Hematopoietic multipotent progenitor cell treated with erythropoietin and hydrocortisone succinate and interleukin-3 and kit ligand, for 6 days (in vitro differentiated cells): ENCODE measurements around the gene PARD6A.

Experiments
- DNase-seq: peaks from one replicate; pipeline ENCODE4 v3.0.0-alpha.2; 2015

Gene PARD6A, protein sequence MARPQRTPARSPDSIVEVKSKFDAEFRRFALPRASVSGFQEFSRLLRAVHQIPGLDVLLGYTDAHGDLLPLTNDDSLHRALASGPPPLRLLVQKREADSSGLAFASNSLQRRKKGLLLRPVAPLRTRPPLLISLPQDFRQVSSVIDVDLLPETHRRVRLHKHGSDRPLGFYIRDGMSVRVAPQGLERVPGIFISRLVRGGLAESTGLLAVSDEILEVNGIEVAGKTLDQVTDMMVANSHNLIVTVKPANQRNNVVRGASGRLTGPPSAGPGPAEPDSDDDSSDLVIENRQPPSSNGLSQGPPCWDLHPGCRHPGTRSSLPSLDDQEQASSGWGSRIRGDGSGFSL

DNA sequence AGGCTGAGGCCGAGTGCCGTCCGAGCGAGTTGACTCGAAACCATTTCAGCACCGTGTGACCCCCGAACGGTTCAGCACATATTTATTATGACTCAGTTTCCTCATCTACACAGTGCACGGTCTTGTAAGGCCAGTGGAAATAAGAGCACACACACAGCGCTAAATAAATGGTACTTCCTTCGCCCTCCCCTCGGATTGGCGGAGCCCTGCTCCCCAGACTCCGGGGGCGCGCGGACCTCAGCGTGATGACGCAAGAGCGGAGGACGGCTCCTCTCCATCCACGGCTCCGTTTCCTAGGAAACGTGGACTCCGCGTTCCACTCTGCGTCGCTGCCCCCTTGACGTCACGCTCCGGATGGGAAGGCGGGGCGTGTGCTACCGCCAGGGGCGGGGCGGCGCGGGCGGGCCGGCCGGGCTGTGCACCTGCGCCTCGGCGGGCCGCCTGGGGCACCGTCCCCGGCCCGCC is at the start of gene PARD6A:
PARD6A (plus strand) TSS at position 397 of the 465 bp plus-strand sequence. CDS start 79 bp downstream, outside the sequence.
- DNase-seq = peak; percentile 99

DNA sequence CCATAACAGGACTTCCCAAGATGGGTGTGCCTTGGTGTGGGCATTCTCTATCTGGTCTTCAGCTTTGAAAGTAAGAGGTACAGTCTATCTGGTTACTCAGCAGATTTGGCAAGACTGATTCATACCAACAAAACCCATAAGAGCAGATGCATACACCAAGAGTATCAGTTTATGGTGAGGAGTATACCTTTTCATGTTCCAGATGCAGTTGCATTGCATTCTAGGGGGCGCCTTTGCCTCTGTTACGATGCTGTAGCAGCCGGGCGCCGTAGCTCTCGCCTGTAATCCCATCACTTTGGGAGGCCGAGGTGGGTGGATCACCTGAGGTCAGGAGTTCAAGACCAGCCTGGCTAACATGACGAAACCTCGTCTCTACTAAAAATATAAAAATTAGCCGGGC is 47.0 kb upstream of the PARD6A start:
- DNase-seq = peak; percentile 40

- no peak for DNase-seq
Observed at GRCh38 chr16:67628216-67628615, 32.5 kb upstream of the PARD6A start.

- no peak for DNase-seq
Observed at GRCh38 chr16:67632415-67633172, 28.2 kb upstream of the PARD6A start.

- no peak for DNase-seq
Observed at GRCh38 chr16:67636713-67637112, 24.0 kb upstream of the PARD6A start.

DNA sequence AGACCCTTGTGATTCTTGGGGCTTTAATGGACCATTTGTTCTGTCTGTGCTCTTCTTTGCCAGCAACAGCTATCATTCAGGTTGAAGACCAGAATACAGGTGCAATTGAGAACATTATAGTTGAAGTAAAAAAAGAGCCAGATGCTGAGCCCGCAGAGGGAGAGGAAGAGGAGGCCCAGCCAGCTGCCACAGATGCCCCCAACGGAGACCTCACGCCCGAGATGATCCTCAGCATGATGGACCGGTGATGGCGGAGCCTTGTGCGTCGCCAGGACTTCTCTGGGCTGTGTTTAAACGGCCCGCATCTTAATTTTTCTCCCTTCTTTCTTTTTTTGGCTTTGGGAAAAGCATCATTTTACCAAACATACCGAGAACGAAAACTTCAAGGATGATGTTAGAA is 23.1 kb upstream of the PARD6A start:
- no peak for DNase-seq

DNA sequence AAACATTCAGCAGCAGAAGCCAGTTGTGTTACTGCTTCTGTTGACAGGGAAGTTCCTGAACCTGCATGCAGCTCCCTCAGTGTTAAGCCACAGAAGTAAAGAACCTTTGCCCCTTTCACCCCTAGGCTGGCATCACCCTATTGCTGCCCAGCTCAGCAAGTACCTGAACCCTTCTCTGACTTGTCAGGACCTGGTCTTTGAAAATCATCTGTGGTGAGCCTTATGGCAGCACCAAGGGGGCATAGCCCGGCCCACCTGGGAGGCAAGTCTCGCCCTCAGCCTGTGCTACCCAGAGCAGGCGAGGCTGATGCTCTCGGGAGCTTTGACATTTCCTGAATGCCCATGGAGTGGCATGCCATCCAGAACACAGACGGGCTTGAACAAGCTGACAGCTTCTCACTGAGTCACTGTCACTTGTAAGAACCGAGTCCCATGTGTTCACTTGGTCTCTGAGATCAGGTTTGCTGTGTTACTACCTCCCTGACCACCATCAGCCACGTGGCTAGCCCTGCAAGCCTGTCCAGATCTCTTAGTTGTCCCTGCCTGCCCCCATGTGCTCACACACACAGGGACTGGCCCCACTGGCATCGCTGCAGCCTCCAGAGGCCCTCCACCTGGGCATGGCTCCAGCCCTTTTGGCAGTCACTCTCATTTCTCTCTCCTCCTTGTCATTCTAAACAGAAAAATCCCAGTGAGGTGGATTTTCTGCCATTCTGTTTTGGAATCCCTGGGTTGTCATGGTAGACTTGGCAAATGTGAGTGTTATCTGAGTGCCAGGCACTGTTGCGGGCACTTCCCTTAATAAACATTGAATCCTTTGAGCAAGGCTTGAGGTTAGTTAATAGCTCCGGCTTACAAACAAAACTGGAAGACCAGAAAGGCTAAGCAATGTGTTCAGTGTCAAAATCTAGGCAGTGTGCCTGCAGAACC is 18.7 kb upstream of the PARD6A start:
- DNase-seq = no peak

DNA sequence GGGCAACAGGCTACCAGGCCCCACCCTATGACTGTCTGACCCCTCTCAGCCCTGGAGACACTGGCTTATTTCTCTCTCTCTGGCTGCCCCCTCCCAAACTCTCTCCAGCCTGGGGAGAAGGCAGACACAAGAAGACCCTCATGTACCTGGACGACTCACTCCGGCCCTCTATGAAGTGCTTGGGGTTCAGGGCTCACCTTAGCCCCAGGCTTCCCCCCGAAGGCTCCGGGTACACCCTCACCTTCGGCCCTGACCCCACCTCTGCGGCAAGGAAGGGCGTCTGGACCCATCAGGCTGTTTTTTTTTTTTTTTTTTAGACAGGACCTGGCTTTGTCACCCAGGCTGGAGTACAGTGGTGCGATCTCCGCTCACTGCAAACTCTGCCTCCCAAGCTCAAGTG is 16.7 kb upstream of the PARD6A start:
- DNase-seq = no peak

- peak; percentile 49 for DNase-seq
Observed at GRCh38 chr16:67645397-67646121, 15.2 kb upstream of the PARD6A start.

DNA sequence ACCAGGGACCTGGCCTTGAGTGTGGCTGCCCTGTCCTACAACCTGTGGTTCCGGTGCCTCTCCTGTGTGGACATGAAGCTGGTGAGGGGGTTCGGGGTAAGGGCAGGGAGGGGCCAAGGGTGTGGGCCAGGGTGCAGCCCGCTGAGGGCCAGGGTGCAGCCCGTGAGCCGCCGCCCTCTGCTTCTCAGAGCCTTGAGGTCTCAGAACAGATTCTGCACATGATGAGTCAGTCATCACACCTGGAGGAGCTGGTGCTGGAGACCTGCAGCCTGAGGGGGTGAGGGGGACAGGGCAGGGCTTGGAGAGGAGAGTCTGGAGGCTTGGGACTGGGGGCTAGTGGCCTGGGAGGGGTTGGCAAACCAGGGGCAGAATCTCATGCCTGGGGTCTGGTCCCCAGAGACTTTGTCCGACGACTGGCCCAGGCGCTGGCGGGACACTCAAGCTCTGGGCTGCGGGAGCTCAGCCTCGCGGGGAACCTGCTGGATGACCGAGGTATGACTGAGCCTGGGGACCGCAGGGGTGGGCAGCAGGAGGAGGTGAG is 13.6 kb upstream of the PARD6A start:
- no peak for DNase-seq

- DNase-seq = no peak
Observed at GRCh38 chr16:67647681-67648080, 13.1 kb upstream of the PARD6A start.

GRCh38 chr16:67648088-67648763 is 12.5 kb upstream of the PARD6A start:
- DNase-seq = no peak

DNA sequence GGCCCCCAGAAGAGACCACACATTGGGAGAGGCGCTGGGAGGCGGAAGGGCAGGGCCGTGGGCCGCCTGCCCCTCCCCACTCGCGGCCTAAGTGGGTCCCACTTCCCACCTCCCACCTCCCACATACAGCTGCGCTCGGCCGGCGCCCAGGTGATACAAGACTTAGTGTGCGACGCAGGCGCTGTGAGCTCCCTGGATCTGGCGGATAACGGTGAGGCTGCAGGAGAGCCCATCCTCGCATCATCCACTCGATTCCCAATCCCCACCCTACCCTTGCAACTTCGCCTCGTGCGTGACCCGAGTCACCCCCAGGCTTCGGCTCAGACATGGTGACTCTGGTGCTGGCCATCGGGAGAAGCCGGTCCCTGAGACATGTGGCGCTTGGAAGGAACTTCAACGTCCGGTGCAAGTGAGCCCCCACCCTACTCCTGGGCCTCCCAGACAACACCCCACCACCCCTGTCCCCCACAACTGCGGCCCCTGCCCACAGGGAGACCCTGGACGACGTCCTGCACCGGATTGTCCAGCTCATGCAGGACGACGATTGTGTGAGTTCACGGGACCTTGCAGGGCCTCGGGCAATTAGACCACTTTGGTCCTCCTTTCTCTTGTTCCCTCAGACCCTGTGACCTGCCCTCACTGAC is 11.9 kb upstream of the PARD6A start:
- DNase-seq = no peak

DNA sequence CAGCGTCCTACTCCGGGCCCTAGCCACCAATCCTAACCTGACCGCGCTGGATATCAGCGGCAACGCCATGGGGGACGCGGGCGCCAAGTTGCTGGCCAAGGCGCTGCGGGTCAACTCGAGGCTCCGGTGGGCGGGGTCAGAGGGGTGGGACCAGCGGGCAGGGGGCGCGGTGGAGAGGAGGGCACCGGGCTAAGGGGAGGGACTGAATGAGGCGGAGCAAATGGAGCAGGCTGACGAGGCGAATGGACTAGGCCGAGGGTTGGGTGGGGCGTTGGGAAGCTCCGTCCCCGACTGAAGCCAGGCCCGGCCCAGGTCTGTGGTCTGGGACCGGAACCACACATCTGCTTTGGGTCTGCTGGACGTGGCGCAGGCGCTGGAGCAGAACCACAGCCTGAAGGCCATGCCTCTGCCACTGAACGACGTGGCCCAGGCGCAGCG is 11.2 kb upstream of the PARD6A start:
- DNase-seq = no peak

DNA sequence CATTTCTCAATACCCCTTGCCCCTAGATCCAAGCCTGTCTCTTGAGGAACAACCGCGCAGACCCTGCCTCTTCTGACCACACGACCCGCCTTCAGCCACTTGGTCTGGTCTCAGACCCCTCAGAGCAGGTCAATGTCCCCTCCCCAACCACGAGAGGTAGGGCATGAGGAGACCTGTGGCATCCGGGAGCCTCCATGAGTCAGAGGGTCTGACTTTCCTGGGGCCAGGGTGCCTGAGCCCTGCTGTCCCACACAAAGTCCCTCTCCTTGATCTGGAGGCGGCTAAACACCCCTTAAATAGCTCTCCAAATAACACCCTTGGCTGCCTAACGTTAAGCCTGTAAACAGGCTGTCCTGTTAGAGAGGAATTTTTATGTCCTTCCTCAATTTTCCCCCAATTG is 10.7 kb upstream of the PARD6A start:
- DNase-seq = no peak

GRCh38 chr16:67651039-67651438 is 9.7 kb upstream of the PARD6A start:
- DNase-seq = no peak

- DNase-seq = no peak
Observed at GRCh38 chr16:67651847-67652246, 8.9 kb upstream of the PARD6A start.

GRCh38 chr16:67652578-67653127 is 8.1 kb upstream of the PARD6A start:
- no peak for DNase-seq

GRCh38 chr16:67653128-67653788 is 7.5 kb upstream of the PARD6A start:
- DNase-seq = no peak

GRCh38 chr16:67653789-67654402 is 6.9 kb upstream of the PARD6A start:
- DNase-seq = no peak
